H7 (cell line): Measurements from ENCODE around the gene AVEN. TPM values are rescaled to one million over a fixed set of nuclear protein-coding genes. Genes with fewer than 3 reads are reported as not detected.
A peak's percentile ranks its signal among the peaks of the same experiment; 100 is the strongest.
"Not testable (repeated sequence)": the region's sequence is repeated elsewhere in the genome, so short reads cannot be mapped to it uniquely, and the experiment has no call there.

Source experiments
- DNase-seq: peaks from one replicate; pipeline ENCODE4 v3.0.0; 2012
- H3K27me3 ChIP-seq: 2 replicates; pipeline ENCODE4 v1.6.0; 2011; ENCODE audit warnings: mild to moderate bottlenecking, low read length; ENCODE audit not compliant: control insufficient read depth, insufficient read depth
- H3K36me3 ChIP-seq: replicated peaks from 2 replicates; pipeline ENCODE4 v1.5.1; 2011; ENCODE audit warnings: low read length; ENCODE audit not compliant: control insufficient read depth, insufficient read depth
- H3K4me3 ChIP-seq: 2 replicates; pipeline ENCODE4 v1.5.1; 2011; ENCODE audit warnings: low read depth, mild to moderate bottlenecking, control low read depth, low read length, moderate library complexity; ENCODE audit not compliant: insufficient read depth
- total RNA-seq: library from RNA; depleted of rRNA; stranded (reverse); fragments of >200 nt; shearing (Covaris generic); gene quantifications from 2 replicates; pipeline ENCODE4 v1.2.3, GENCODE V29; 2014

The AVEN gene
- total RNA-seq, 1 experiment from 2014 or later: 20.1 TPM

DNA sequence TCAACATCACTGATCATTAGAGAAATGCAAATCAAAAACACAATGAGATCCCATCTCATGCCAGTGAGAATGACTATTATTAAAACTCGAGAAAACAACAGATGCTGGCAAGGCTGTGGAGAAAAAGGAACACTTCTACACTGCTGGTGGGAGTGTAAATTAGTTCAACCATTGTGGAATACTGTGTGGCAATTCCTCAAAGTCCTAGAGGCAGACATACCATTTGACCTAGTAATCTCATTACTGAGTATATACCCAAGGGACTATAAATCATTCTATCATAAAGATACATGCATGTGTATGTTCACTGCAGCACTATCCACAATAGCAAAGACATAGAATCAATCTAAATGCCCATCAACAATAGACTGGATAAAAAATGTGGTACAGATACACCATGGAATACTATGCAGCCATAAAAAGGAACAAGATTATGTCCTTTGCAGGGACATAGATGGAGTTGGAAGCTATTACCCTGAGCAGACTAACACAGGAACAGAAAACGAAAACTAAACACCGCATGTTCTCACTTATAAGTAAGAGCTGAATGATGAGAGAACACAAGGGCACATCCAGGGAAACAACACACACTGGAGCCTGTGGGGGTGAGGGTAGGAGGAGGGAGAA, 15.2 kb upstream of the AVEN start:
- Histone ChIP-seq H3K27me3 (no peaks in the 10 kb centered on the region), H3K4me3 (no peak overlapping the region), H3K36me3 (no peaks in the 10 kb centered on the region)
- DNase-seq: no peak

DNA sequence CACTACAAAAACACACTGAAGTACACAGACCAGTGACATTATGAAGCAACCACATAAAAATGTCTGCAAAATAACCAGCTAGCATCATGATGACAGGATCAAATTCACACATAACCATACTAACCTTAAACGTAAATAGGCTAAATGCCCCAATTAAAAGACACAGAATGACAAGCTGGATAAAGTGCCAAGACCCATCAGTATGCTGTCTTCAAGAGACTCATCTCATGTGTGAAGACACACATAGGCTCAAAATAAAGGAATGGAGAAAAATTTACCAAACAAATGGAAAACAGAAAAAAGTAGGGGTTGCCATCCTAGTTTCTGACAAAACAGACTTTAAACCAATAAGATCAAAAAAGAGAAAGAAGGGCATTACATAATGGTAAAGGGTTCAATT, 11.4 kb upstream of the AVEN start:
- not testable (repeated sequence) for DNase-seq, H3K4me3 ChIP-seq, H3K36me3 ChIP-seq, H3K27me3 ChIP-seq

- no peak overlapping the region for H3K4me3 ChIP-seq
- H3K36me3 ChIP-seq: no peaks in the 10 kb centered on the region
- no peaks in the 10 kb centered on the region for H3K27me3 ChIP-seq
- no peak for DNase-seq
Measured at GRCh38 chr15:34049112-34049511, 10.1 kb upstream of the AVEN start.

DNA sequence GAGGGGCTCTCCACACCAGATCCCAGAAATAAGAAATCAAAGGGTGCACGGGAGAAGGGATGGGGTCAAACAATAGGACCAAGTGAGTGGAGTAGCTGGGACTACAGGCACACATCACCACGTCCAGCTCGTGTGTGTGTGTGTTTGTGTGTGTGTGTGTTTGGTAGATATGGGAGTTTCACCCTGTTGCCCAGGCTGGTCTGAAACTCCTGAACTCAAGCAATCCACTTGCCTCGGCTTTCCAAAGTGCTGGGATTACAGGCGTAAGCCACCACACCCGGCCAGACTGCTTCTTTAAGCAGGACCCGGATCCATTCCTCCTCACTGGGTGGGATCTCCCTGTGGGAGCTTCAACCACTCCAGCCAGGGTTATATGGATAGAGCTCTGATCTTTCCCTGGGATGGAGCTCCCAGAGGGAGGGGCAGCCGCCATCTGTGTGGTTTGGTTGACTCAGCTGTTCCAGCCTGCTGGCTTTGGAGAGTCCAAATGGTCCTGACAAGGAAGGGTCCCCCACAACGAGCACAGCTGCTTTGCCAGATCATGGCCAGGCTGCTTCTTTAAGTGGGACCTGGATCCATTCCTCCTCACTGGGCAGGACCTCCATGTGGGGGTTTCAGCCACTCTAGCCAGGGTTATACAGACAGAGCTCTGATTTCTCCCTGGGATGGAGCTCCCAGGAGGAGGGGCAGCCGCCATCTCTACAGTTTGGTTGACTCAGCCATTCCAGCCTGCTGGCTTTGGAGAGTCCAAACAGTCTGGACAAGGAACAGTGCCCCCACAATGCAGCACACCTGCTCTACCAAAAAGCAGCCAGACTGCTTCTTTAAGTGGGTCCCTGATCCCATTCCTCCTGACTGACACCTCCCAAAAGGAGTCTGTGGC, 9.1 kb upstream of the AVEN start:
- H3K36me3 ChIP-seq: no peaks in the 10 kb centered on the region
- no peak overlapping the region for H3K4me3 ChIP-seq
- DNase-seq: no peak
- no peaks in the 10 kb centered on the region for H3K27me3 ChIP-seq

DNA sequence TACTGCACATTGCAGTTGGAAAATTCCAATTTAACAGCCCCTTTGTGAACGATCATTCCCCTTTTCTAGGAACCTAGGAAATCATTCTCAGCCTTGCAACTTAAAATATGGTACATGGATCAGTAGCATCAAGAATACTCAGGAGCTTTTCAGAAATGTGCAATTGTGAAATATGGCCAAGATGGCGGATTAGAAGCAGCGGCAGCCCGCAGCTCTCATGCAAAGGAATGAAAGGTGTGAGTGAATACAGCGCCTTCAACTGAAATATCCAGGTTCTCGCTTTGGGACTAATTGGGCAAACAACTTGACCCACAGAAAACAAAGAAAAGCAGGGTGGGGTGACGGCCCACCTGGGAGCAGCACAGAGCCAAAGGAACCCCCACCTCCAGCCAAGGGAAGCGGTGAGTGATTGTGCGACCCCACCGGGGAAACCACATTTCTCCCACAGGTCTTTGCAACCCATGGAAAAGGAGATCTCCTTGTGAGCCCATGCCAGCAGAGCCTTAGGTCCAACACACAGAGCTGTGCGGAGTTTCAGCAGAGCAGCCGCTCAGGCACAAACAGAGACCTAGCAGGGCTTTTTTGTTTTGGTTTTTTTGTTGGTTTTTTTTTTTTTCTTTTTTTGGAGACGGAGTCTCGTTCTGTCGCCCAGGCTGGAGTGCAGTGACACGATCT, 7.6 kb upstream of the AVEN start:
- Histone ChIP-seq H3K27me3 (no peaks in the 10 kb centered on the region), H3K4me3 (no peak overlapping the region), H3K36me3 (no peaks in the 10 kb centered on the region)
- DNase-seq: no peak

- no peaks in the 10 kb centered on the region for H3K36me3 ChIP-seq
- no peak for DNase-seq
- no peak overlapping the region for H3K4me3 ChIP-seq
- peaks cover 14% of the 10 kb centered on the region for H3K27me3 ChIP-seq
Measured at GRCh38 chr15:34043813-34044212, 4.8 kb upstream of the AVEN start.

- Histone ChIP-seq H3K27me3 (peaks cover 14% of the 10 kb centered on the region), H3K36me3 (no peaks in the 10 kb centered on the region), H3K4me3 (no peak overlapping the region)
- DNase-seq: no peak
Measured at GRCh38 chr15:34043391-34043790, 4.4 kb upstream of the AVEN start.

- DNase-seq: no peak
- H3K4me3 ChIP-seq: no peak overlapping the region; the same call in 1 of the 2 replicates
- H3K27me3 ChIP-seq: peaks cover 14% of the 10 kb centered on the region
- no peaks in the 10 kb centered on the region for H3K36me3 ChIP-seq
Measured at GRCh38 chr15:34039790-34040113, 748 bp upstream of the AVEN start.

DNA sequence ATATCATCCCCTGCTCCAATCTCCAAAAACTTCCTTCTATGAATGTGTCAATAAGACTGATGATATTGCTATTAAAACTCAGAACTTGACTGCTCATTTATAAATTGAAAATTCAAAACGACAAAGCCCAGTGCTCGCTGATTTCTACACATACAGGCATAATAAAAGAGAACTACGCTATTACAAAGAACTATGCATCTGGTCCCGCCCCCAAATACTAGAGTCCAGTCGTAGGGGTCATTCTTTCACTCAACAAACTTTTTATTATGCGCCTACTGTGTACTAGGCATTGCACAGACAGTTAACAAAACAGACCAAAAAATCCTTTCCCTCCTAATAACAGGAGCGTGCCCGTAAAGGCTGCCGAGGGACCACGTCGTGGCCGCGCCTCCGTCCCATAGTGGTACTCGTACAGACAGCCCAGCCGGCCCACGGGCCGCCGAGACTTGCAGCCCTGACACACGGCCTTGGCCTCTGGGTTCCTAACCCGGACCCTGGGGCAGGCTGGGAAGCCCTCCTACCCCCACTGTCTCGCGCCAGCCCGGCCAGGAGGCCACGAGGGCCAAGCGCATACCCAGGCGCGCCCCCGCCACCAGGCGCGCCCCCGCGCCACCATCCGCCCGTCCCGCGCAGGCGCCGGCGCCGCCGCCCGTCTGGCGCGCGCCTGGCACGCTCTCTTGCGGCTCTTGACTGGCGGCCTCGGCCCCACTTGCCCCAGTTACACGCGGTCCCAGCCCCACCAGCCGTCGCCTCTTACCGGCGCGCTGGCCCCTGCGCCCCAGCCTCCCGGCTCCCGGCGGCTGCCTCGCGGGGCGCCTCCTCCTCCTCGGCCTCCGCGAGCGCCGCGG, 757 bp downstream of the AVEN start:
- DNase-seq: peak; percentile 96
- Histone ChIP-seq H3K27me3 (peaks cover 14% of the 10 kb centered on the region), H3K36me3 (no peaks in the 10 kb centered on the region), H3K4me3 (peak overlapping the region; percentile 86)

DNA sequence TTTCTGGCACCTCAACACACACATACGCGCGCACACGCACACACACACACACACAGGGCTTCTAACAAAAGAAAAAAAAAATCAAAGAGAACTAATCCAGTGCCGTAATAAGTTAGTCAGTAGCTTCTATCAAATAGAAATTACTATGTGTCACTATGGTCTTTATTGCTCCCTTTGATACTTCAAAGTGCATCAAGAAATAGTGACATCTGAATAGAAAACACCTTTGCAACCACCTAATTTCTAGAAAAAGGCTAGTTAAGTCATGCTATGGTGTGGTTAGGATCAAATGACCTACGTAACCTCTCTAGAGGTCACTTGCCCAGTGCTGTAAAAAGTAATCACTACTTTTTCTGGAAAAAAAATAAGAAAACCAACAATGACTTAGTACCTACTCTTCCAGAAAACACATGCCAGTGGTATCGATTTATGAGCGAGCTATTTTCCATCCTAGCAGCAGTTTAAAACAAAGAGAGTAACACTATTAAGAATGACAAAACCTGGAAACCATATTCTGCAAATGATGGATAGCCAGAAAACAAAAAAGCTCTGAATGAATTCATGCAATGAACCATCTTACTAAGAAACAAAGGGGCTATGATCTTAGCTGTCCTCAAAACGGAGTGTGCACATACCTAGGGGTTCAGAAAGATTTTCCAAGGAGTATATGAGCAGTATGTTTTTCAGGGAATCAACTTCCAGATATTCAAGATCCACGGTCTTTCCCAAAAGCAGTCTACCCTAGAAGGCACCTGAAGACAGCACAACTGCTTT, 6.8 kb downstream of the AVEN start:
- no peaks in the 10 kb centered on the region for H3K27me3 ChIP-seq
- H3K4me3 ChIP-seq: no peak overlapping the region
- H3K36me3 ChIP-seq: no peaks in the 10 kb centered on the region
- no peak for DNase-seq

DNA sequence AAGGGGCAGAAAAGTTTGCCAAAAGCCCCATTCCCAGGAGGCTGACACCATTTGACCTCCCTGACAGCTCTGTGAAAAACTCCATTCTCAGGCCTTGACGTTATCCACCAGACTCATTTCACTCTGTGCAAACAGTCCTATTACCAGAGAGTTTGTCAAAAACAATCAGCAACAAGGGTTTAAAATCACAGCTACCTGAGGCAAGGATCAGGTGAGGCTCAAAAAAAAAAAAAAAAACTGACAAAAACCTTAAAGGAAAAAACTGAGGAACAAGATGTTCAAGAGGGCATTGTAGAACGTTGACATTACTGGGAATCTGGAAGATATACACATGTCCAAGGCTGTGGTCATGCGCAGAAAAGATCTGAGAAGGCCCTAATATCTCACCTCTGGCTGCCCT, 11.4 kb downstream of the AVEN start:
- Histone ChIP-seq H3K36me3 (no peaks in the 10 kb centered on the region), H3K4me3 (no peak overlapping the region), H3K27me3 (no peaks in the 10 kb centered on the region)
- no peak for DNase-seq

GRCh38 chr15:34025252-34025651, 13.8 kb downstream of the AVEN start:
- no peak overlapping the region for H3K4me3 ChIP-seq
- DNase-seq: no peak
- H3K36me3 ChIP-seq: no peaks in the 10 kb centered on the region
- no peaks in the 10 kb centered on the region for H3K27me3 ChIP-seq

GRCh38 chr15:34023907-34024306, 15.1 kb downstream of the AVEN start:
- Histone ChIP-seq H3K4me3 (no peak overlapping the region), H3K27me3 (no peaks in the 10 kb centered on the region), H3K36me3 (no peaks in the 10 kb centered on the region)
- no peak for DNase-seq
